ENCODE data around the gene RCL1. TPM values are rescaled to one million over a fixed set of nuclear protein-coding genes. Genes with fewer than 3 reads are reported as not detected.

RCL1 gene
- total RNA-seq, 1 experiment from 2014 or later: 40.2 TPM

DNA sequence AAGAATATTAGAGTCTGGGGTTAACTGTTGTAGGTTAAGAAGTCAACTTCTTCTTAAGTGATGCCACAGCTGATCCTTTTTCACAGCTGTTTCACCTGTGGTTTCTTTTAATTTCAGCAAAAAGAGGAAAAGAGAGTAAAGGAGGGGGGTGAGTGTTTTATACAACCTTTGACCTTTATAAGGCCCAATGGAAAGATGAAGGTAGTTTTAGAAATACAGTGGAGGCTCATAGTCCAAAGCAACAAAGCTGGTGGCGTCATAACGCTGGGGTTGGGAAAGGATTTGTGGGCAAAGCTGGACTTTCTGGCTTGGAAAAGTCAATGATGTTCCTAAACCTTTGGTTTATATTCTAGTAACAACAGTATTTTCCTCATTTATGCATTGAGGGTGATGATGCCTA lies 49.5 kb downstream of the RCL1 start:
- no peak for DNase-seq (ENCODE audit: low read depth)

- no peak for DNase-seq (ENCODE audit: low read depth)
Observed at GRCh38 chr9:4842734-4843133, 50.0 kb downstream of the RCL1 start.

- DNase-seq (ENCODE audit: low read depth): no peak
Observed at GRCh38 chr9:4844056-4844838, 51.5 kb downstream of the RCL1 start.

GRCh38 chr9:4849369-4849768 lies 56.6 kb downstream of the RCL1 start:
- no peak for DNase-seq (ENCODE audit: low read depth)

DNA sequence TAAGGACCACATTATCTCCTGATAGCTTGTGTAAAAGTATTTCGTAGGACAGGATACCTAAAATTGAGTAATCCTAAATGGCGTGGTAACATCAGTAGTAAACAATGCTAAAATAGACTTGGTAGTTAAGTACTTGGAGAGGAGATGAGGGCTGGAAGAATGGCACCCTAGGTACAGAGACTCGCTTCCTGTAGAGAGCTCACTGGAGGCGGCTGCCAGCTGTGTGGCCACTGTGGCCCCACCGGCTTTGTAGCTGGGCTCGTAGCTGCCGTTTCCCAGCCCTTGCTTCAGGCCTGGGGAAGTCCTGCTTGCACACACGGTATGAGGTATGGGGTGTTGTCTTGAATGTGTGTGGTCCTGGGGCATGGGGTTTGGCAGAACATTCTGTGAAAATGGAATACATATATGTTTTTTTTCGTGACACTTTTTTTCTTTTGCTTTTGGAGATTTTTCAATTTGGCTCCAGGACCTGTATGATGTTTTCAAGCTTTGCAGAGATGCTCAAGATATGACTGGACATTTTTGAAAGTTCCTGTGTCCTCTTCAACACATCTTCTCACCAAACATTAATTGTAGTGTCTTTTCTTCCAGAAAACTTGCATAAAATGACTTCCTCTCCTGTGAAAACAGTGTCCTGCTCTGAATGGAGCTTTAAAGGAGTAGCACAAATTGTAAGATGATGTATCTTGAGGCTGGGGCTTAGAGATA lies 58.0 kb downstream of the RCL1 start:
- no peak for DNase-seq (ENCODE audit: low read depth)

GRCh38 chr9:4852419-4852818 lies 59.7 kb downstream of the RCL1 start:
- no peak for DNase-seq (ENCODE audit: low read depth)

DNA sequence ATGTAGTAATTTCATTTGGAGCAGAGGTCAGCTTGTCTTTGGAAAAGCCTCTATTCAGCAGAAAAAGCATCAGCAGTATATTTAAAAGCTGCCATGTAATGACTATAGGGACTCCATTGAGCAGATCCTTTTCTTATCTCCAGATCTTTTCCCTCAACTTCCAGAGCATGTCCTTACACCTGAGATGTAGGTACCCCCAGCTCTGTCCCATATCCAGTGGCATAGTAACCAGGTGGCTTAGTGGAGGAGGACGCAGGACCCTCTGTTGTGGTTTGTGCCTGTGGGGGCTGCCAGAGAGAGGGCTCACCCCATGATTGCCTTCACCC lies 61.5 kb downstream of the RCL1 start:
- no peak for DNase-seq (ENCODE audit: low read depth)

- no peak for DNase-seq (ENCODE audit: low read depth)
Observed at GRCh38 chr9:4855841-4856240, 63.1 kb downstream of the RCL1 start.

- no peak for DNase-seq (ENCODE audit: low read depth)
Observed at GRCh38 chr9:4857163-4857810, 64.5 kb downstream of the RCL1 start.

- no peak for DNase-seq (ENCODE audit: low read depth)
Observed at GRCh38 chr9:4859035-4859434, 66.3 kb downstream of the RCL1 start.

GRCh38 chr9:4860383-4860782 lies 67.6 kb downstream of the RCL1 start:
- no peak for DNase-seq (ENCODE audit: low read depth)

GRCh38 chr9:4861145-4861544 lies 68.4 kb downstream of the RCL1 start:
- DNase-seq (ENCODE audit: low read depth): no peak

- DNase-seq (ENCODE audit: low read depth): no peak
Observed at GRCh38 chr9:4861736-4862451, 69.2 kb downstream of the RCL1 start.

- no peak for DNase-seq (ENCODE audit: low read depth)
Observed at GRCh38 chr9:4862506-4863250, 69.9 kb downstream of the RCL1 start.

GRCh38 chr9:4864234-4864661 lies 71.5 kb downstream of the RCL1 start:
- DNase-seq (ENCODE audit: low read depth): no peak

- no peak for DNase-seq (ENCODE audit: low read depth)
Observed at GRCh38 chr9:4864698-4865097, 72.0 kb downstream of the RCL1 start.

- no peak for DNase-seq (ENCODE audit: low read depth)
Observed at GRCh38 chr9:4865681-4866080, 72.9 kb downstream of the RCL1 start.

GRCh38 chr9:4866239-4866969 lies 73.7 kb downstream of the RCL1 start:
- no peak for DNase-seq (ENCODE audit: low read depth)

DNA sequence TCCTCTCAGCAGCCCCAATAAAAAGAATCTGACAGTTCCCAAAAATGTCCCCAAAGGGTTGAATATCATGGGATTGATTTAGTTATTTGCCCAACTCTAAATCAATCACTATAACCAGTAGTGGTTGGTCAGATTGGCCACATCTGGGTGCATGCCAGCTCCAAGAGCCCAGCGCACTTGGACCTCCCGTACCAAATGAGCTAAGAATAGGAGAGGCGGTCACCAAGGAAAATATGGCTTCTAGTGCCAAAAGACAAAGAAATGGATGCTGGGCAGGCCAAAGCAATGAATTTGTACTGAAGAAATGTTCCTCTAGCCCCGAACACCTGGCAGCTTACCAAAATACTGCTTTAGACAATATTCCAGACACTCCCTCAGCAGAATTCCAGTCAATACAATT lies 80.3 kb downstream of the RCL1 start:
- DNase-seq (ENCODE audit: low read depth): no peak

GRCh38 chr9:4875559-4875958 lies 82.8 kb downstream of the RCL1 start:
- DNase-seq (ENCODE audit: low read depth): no peak

GRCh38 chr9:4879115-4879558 lies 86.4 kb downstream of the RCL1 start:
- no peak for DNase-seq (ENCODE audit: low read depth)
